Left renal cortex interstitium (tissue), 4 donors: ENCODE results near the gene MICU1. TPM values are rescaled to one million over a fixed set of nuclear protein-coding genes. Genes with fewer than 3 reads are reported as not detected.

Source experiments
- DNase-seq, 4 donors: peaks; one replicate each; pipeline ENCODE4 v3.0.0-alpha.2; 2013; ENCODE audit warnings: low read depth in 4 of 4, low spot score in 2 of 4, missing footprints in 1 of 4
- polyA plus RNA-seq, 4 donors: library from polyadenylated mRNA; unstranded; fragments of 120-200 nt; gene quantifications; one replicate each; pipeline ENCODE4 v1.2.1, GENCODE V29; 2013; ENCODE audit not compliant: insufficient read length in 4 of 4

The MICU1 gene
- polyA plus RNA-seq, 4 donors, result 66.3 to 91.3 (median 75.7) TPM

GRCh38 chr10:72637398-72637857, 11.5 kb upstream of the MICU1 start:
- DNase-seq, result no peak

GRCh38 chr10:72630144-72630543, 4.3 kb upstream of the MICU1 start:
- DNase-seq, result no peak

- no peak for DNase-seq
These were observed 520 bp upstream of the MICU1 start for GRCh38 chr10:72626444-72626754.

- DNase-seq, result no peak
These were observed 637 bp downstream of the MICU1 start for GRCh38 chr10:72625276-72625607.

- DNase-seq, result no peak
These were observed 3.6 kb downstream of the MICU1 start for GRCh38 chr10:72622271-72622670.

GRCh38 chr10:72616716-72617115, 9.2 kb downstream of the MICU1 start:
- DNase-seq, result no peak

GRCh38 chr10:72615970-72616369, 9.9 kb downstream of the MICU1 start:
- DNase-seq, result no peak

GRCh38 chr10:72612203-72612826, 13.6 kb downstream of the MICU1 start:
- no peak for DNase-seq

GRCh38 chr10:72611783-72612182, 14.1 kb downstream of the MICU1 start:
- no peak for DNase-seq

GRCh38 chr10:72610466-72610865, 15.4 kb downstream of the MICU1 start:
- no peak for DNase-seq

- DNase-seq, result no peak
These were observed 20.8 kb downstream of the MICU1 start for GRCh38 chr10:72605122-72605521.

GRCh38 chr10:72601144-72601543, 24.7 kb downstream of the MICU1 start:
- DNase-seq, result no peak

GRCh38 chr10:72598769-72599701, 26.8 kb downstream of the MICU1 start:
- DNase-seq, result no peak

- no peak for DNase-seq
These were observed 28.0 kb downstream of the MICU1 start for GRCh38 chr10:72597897-72598296.

- DNase-seq, result no peak
These were observed 30.4 kb downstream of the MICU1 start for GRCh38 chr10:72595436-72595835.

GRCh38 chr10:72593963-72594362, 31.9 kb downstream of the MICU1 start:
- DNase-seq, result no peak

GRCh38 chr10:72588266-72588665, 37.6 kb downstream of the MICU1 start:
- no peak for DNase-seq

GRCh38 chr10:72587568-72587967, 38.3 kb downstream of the MICU1 start:
- no peak for DNase-seq

- no peak for DNase-seq
These were observed 51.2 kb downstream of the MICU1 start for GRCh38 chr10:72574636-72575035.

GRCh38 chr10:72573079-72573478, 52.8 kb downstream of the MICU1 start:
- no peak for DNase-seq

GRCh38 chr10:72567889-72568640, 57.8 kb downstream of the MICU1 start:
- DNase-seq, result no peak
